Mucosa of descending colon (tissue), 3 donors: Measurements from ENCODE around the gene C1orf74. TPM values are rescaled to one million over a fixed set of nuclear protein-coding genes. Genes with fewer than 3 reads are reported as not detected.

Source experiments
- ATAC-seq: fragments of 200-7000 bp; cut with Tn5 transposase; one replicate; pipeline ENCODE4 v1.9.1; 2020; ENCODE audit warnings: mild to moderate bottlenecking, moderate library complexity
- DNase-seq, 3 donors: peaks; one replicate each; pipeline ENCODE4 v3.0.0-alpha.2; 2020
- H3K36me3 ChIP-seq: fragments of 200-600 bp; one replicate; pipeline ENCODE4 v1.8.0; 2021; ENCODE audit warnings: low read depth, mild to moderate bottlenecking
- H3K4me1 ChIP-seq: fragments of 200-600 bp; one replicate; pipeline ENCODE4 v1.8.0; 2021; ENCODE audit warnings: low read depth, mild to moderate bottlenecking
- H3K4me3 ChIP-seq: fragments of 200-600 bp; one replicate; pipeline ENCODE4 v1.8.0; 2021; ENCODE audit warnings: mild to moderate bottlenecking
- H3K9me3 ChIP-seq: fragments of 200-600 bp; one replicate; pipeline ENCODE4 v1.8.0; 2021; ENCODE audit warnings: mild to moderate bottlenecking
- intact Hi-C, 2 donors: fragments of 100-400 bp; cut with DNase I in 1 of 2; cut with micrococcal nuclease in 1 of 2; formaldehyde crosslinking; loops; one replicate each; pipeline versions ENCODE4 v1.11.0 to v1.11.1; 2022; cut with DNase I, micrococcal nuclease
- total RNA-seq, 3 donors: library from RNA; stranded (reverse); fragmentation: NEBNext Ultra II Directional in 2 of 3; extraction: Animal tissue kit (Norgen Biotek cat#: 25700) in 2 of 3; gene quantifications; one replicate each; pipeline versions ENCODE4 v1.2.1 to v1.2.4, GENCODE V29; 2021 to 2023
- TF ChIP-seq, protein P1 (sequence below): fragments of 200-600 bp; IDR thresholded peaks from one replicate; pipeline ENCODE4 v1.8.0; 2022; ENCODE audit warnings: antibody characterized with exemption, mild to moderate bottlenecking
- donor health status: DM: no; HTN: no; CAD: no; lungs with moderate emphysema.
- donor health status: DM: no; HTN: no; CAD: no.
- donor health status: DM: no; HTN: yes; CAD: no.

Gene C1orf74
- total RNA-seq, 3 donors from 2014 or later: 1.9 to 3.4 (median 2.7) TPM

- Histone ChIP-seq H3K4me1 (no peaks in the 10 kb centered on the region), H3K36me3 (no peaks in the 10 kb centered on the region), H3K4me3 (no peak overlapping the region), H3K9me3 (no peaks in the 10 kb centered on the region)
- intact Hi-C loops: no loop called here
- DNase-seq (no peak), ATAC-seq (no peak)
- TF ChIP-seq, protein P1, sequence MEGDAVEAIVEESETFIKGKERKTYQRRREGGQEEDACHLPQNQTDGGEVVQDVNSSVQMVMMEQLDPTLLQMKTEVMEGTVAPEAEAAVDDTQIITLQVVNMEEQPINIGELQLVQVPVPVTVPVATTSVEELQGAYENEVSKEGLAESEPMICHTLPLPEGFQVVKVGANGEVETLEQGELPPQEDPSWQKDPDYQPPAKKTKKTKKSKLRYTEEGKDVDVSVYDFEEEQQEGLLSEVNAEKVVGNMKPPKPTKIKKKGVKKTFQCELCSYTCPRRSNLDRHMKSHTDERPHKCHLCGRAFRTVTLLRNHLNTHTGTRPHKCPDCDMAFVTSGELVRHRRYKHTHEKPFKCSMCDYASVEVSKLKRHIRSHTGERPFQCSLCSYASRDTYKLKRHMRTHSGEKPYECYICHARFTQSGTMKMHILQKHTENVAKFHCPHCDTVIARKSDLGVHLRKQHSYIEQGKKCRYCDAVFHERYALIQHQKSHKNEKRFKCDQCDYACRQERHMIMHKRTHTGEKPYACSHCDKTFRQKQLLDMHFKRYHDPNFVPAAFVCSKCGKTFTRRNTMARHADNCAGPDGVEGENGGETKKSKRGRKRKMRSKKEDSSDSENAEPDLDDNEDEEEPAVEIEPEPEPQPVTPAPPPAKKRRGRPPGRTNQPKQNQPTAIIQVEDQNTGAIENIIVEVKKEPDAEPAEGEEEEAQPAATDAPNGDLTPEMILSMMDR: no peak
These were observed 51.6 kb downstream of the C1orf74 start for GRCh38 chr1:209732725-209733124.

DNA sequence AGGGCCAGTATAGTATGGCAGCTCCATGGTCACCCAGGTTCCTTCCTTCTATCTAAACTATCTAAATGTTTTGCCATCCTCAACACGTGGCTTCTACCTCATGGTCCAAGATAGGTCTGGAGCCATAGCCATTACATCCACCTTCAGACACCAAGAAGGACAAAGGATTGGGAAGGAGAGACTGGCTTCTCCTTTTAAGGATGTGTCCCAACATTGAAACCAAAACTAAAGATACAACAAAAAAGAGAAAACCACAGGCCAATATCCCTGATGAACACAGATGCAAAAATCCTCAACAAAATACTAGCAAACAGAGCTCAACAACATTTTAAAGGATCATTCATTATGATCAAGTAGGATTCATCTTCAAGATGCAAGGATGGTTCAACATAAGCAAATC is 54.9 kb downstream of the C1orf74 start:
- H3K36me3 ChIP-seq: no peaks in the 10 kb centered on the region
- no peak for DNase-seq
- H3K4me1 ChIP-seq: no peaks in the 10 kb centered on the region
- TF ChIP-seq, protein P1: no peak
- no peaks in the 10 kb centered on the region for H3K9me3 ChIP-seq
- ATAC-seq: no peak
- no peak overlapping the region for H3K4me3 ChIP-seq
- intact Hi-C loops: no loop called here

Other genes with a start within 250 kb of the C1orf74 start
- gene CAMK1G, start 200.8 kb downstream of the C1orf74 start, total RNA-seq: under 1 TPM in 1 of 3 donors, not detected in 2; 0.60 TPM
- 100 to 1,000 TPM in 1 of 3 donors, 10 to 100 TPM in 2; 40.3 to 142 (median 62.1) TPM for gene LAMB3, start 132.1 kb downstream of the C1orf74 start, total RNA-seq
- gene G0S2, start 109.1 kb downstream of the C1orf74 start, total RNA-seq: 10 to 100 TPM in 1 of 3 donors, 1 to 10 TPM in 2; 5.8 to 13.5 (median 9.0) TPM
- gene HSD11B1, start 79.7 kb downstream of the C1orf74 start, total RNA-seq: 1 to 10 TPM in 2 of 3 donors, not detected in 1; 2.8 to 5.7 TPM
- gene TRAF3IP3, start 28.5 kb downstream of the C1orf74 start, total RNA-seq: 1 to 10 TPM; 4.7 to 7.7 (median 6.4) TPM
- 100 to 1,000 TPM in 1 of 3 donors, 10 to 100 TPM in 2; 42.9 to 115 (median 96.9) TPM for gene IRF6, start 21.6 kb upstream of the C1orf74 start, total RNA-seq
- 1 to 10 TPM; 5.4 to 8.8 (median 6.7) TPM for gene UTP25, start 43.4 kb upstream of the C1orf74 start, total RNA-seq
- gene SYT14, start 153.7 kb upstream of the C1orf74 start, total RNA-seq: under 1 TPM in 1 of 3 donors, not detected in 2; 0.41 TPM